Measurements from ENCODE around the gene PNPLA4. TPM values are rescaled to one million over a fixed set of nuclear protein-coding genes. Genes with fewer than 3 reads are reported as not detected.

PNPLA4 gene, protein sequence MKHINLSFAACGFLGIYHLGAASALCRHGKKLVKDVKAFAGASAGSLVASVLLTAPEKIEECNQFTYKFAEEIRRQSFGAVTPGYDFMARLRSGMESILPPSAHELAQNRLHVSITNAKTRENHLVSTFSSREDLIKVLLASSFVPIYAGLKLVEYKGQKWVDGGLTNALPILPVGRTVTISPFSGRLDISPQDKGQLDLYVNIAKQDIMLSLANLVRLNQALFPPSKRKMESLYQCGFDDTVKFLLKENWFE
- 19.0 and 21.0 TPM in 2 replicates for total RNA-seq

DNA sequence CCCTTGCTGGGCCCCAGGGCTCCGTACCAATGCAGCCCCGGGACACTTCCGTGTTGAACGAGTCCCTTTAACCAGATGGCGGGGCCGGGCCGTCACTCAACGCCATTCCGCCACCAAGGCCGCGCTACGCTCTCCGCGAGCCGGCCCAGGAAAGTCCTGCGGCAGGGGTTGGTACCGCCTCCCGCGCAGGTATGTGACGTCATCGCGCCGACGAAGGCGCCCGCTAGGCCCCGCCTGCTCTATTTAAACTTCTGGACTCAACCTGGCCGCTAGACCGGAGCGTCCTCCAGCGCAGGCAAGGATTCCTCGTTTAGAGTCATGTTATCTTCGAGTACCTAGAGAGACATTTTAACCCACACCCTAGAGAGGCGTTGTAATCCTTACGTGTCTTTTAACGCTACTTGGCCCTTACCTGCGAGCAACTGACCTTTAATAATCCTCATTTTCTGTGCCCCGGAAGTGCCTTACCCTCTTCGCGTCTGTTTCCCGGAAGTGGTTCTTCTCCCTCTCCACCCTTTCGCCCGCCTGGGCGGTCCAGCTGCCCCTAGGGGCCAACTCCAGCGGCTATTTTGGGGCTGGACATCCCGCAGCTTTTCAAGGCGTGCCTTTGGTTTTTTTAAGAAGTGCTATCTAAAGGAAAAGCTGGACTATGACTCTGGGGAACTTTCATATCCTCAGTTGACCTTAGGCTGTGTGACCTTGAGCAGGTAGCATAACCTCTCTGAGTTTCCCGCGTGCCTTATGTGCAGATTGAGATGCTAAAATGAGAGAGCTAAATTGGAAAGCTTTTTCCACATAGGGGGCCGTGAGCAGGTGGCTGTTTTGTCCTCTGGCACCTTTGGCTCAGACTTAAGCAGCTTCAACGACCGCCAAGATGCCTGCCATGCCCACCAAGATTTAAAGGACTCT is at the start of gene PNPLA4:
TSS of gene PNPLA4 (minus strand) at position 155 of the 909 bp plus-strand sequence. CDS start 1,294 bp downstream, outside the sequence.
- H3K36me3 ChIP-seq (ENCODE audit: control insufficient read depth, insufficient read depth, low read length), result no peaks in the 10 kb centered on the region
- peak within 1 kb of the TSS; percentile 64 for H3K4me3 ChIP-seq (ENCODE audit: low read depth, low read length)
- TF ChIP-seq, protein P1, sequence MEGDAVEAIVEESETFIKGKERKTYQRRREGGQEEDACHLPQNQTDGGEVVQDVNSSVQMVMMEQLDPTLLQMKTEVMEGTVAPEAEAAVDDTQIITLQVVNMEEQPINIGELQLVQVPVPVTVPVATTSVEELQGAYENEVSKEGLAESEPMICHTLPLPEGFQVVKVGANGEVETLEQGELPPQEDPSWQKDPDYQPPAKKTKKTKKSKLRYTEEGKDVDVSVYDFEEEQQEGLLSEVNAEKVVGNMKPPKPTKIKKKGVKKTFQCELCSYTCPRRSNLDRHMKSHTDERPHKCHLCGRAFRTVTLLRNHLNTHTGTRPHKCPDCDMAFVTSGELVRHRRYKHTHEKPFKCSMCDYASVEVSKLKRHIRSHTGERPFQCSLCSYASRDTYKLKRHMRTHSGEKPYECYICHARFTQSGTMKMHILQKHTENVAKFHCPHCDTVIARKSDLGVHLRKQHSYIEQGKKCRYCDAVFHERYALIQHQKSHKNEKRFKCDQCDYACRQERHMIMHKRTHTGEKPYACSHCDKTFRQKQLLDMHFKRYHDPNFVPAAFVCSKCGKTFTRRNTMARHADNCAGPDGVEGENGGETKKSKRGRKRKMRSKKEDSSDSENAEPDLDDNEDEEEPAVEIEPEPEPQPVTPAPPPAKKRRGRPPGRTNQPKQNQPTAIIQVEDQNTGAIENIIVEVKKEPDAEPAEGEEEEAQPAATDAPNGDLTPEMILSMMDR (IDR thresholded peaks at IDR 0.05; ENCODE audit: insufficient read depth, low read length, poor library complexity, severe bottlenecking), result no peak
- DNase-seq (ENCODE audit: low read depth), result peak; percentile 39
- H3K27me3 ChIP-seq (ENCODE audit: control insufficient read depth, insufficient read depth, low read length), result no peaks in the 10 kb centered on the region

DNA sequence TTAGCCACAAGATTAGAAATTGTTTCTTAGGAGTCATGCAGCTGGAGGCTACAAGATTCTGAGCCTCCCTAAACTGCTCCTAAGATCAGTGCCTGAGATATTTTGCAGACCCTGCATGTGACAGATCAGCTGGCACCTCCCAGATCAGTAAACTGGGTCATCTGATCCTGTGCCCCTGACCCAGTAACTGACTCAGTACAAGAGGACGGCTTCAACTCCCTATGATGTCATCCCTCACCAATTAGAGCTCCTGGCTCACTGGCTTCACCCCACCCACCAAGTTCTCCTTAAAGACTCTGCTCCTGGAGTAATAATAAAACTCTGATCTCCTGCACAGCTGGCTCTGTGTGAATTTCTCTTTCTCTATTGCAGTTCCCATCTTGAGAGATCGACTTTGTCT is 45.4 kb upstream of the PNPLA4 start:
- no peak overlapping the region for H3K4me3 ChIP-seq (ENCODE audit: low read depth, low read length)
- no peaks in the 10 kb centered on the region for H3K36me3 ChIP-seq (ENCODE audit: control insufficient read depth, insufficient read depth, low read length)
- no peaks in the 10 kb centered on the region for H3K27me3 ChIP-seq (ENCODE audit: control insufficient read depth, insufficient read depth, low read length)
- DNase-seq (ENCODE audit: low read depth), result no peak
- TF ChIP-seq, protein P1 (IDR thresholded peaks at IDR 0.05; ENCODE audit: insufficient read depth, low read length, poor library complexity, severe bottlenecking), result no peak

DNA sequence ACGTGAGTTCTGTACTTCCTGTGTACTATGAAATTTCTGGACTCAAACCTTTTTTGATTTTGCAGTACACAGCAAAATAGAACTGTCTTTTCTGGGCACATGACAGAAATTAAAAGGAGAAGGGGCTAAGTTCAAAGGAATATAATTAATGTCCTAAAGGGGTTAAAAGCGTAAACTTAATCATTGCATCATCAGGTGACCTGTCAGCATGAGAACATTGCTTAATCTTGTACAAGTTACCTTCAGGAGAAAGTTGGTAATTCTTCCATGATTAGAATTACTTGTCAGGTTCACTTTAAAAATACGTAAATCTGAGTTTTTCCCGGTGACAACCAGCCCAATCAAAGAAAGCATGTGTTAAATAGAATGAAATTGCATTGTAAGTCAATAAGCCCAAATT is 43.2 kb upstream of the PNPLA4 start:
- DNase-seq (ENCODE audit: low read depth), result no peak
- no peaks in the 10 kb centered on the region for H3K27me3 ChIP-seq (ENCODE audit: control insufficient read depth, insufficient read depth, low read length)
- no peak overlapping the region for H3K4me3 ChIP-seq (ENCODE audit: low read depth, low read length)
- no peaks in the 10 kb centered on the region for H3K36me3 ChIP-seq (ENCODE audit: control insufficient read depth, insufficient read depth, low read length)
- TF ChIP-seq, protein P1 (IDR thresholded peaks at IDR 0.05; ENCODE audit: insufficient read depth, low read length, poor library complexity, severe bottlenecking), result no peak

DNA sequence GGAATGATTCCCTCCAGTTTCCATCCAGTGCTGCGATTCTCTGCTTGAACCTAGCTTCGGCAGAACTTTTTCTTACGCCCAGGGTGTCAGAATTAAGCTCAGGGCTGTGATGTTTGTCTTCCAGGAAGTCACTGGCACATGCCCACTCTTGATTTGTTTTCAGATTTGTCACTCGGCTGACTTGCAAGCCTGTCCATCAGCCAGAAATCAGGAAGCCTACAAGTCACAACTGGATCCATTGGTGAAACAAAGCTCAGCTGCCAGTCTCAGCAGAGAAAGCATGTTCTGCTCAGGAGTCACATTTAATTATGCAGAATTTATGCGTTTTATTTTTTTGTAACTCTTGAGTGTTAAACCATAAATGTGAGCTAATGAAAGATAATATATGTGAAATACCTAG is 38.2 kb upstream of the PNPLA4 start:
- Histone ChIP-seq H3K4me3 (ENCODE audit: low read depth, low read length) (no peak overlapping the region), H3K36me3 (ENCODE audit: control insufficient read depth, insufficient read depth, low read length) (no peaks in the 10 kb centered on the region), H3K27me3 (ENCODE audit: control insufficient read depth, insufficient read depth, low read length) (no peaks in the 10 kb centered on the region)
- DNase-seq (ENCODE audit: low read depth), result no peak
- TF ChIP-seq, protein P1 (IDR thresholded peaks at IDR 0.05; ENCODE audit: insufficient read depth, low read length, poor library complexity, severe bottlenecking), result no peak

DNA sequence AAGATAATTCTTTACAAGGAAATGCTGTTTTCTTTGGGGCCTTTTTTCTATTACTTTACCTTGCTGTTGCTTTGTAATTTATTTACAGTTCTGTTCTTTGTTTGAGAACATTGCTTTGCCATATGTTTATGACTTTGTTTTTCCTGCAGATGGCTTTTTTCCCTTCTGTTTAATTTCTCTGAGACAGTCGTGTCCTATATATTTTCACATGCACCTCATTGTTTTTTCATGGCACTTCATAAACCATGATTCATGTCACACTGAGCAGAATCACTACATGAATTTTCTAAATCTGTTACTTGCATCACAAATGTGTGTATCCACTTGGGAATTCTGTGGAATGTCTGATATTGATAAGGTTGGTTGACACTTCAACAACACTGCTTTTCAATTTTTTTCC is 33.0 kb upstream of the PNPLA4 start:
- no peak overlapping the region for H3K4me3 ChIP-seq (ENCODE audit: low read depth, low read length)
- no peaks in the 10 kb centered on the region for H3K27me3 ChIP-seq (ENCODE audit: control insufficient read depth, insufficient read depth, low read length)
- DNase-seq (ENCODE audit: low read depth), result no peak
- H3K36me3 ChIP-seq (ENCODE audit: control insufficient read depth, insufficient read depth, low read length), result no peaks in the 10 kb centered on the region
- TF ChIP-seq, protein P1 (IDR thresholded peaks at IDR 0.05; ENCODE audit: insufficient read depth, low read length, poor library complexity, severe bottlenecking), result no peak

Data from kidney epithelial cell (primary cell).